ENCODE results near the gene CRYGB. TPM values are rescaled to one million over a fixed set of nuclear protein-coding genes. Genes with fewer than 3 reads are reported as not detected.

The CRYGB gene
- total and polyA plus RNA-seq, 2 of the 4 experiments (the other 2 are of a cell fraction) = not detected

GRCh38 chr2:208175069-208175839 is 29.3 kb upstream of the CRYGB start:
- peak; percentile 100 for ATAC-seq (ENCODE audit: low read depth)
- no peaks in the 10 kb centered on the region for H3K36me3 ChIP-seq (ENCODE audit: control insufficient read depth, insufficient read depth, low read length)
- 74% methylated on average over 6 of the region's 21 CpGs; no CpG with 5 or more reads in 1 of the 2 experiments for WGBS, 2 experiments (ENCODE audit: extremely low coverage in 2 of 2, insufficient read length in 1 of 2)
- H3K4me1 ChIP-seq (ENCODE audit: control insufficient read depth, insufficient read depth, low read length) = no peaks in the 10 kb centered on the region
- H3K9ac ChIP-seq (ENCODE audit: low read depth, low read length) = no peak overlapping the region
- ChIA-PET POLR2A (ENCODE audit: unreplicated experiment) (no interaction called here), CTCF (interaction anchor here (0.6 to 1.6 kb wide), 15 partner anchors 10 to 258 kb away, joined by 3 to 11 read pairs (median 3); partner anchors contain the start of gene IDH1)
- peak overlapping the region; percentile 56 for H2AFZ ChIP-seq (replicated peaks; ENCODE audit: low read length, poor library complexity)
- no peak overlapping the region for H2BK20ac ChIP-seq (ENCODE audit: low read depth, low read length)
- no peak overlapping the region for H4K8ac ChIP-seq (ENCODE audit: low read depth in 2 of 2, low read length in 2 of 2)
- no peak overlapping the region for H3K14ac ChIP-seq (replicated peaks; ENCODE audit: low read depth, low read length)
- no peaks in the 10 kb centered on the region; the same call in 1 of the 2 replicates for H3K27me3 ChIP-seq (ENCODE audit: control insufficient read depth, insufficient read depth, low read length)
- no peak overlapping the region for H3K23ac ChIP-seq (ENCODE audit: low read depth, low read length)
- TF ChIP-seq, protein P1, sequence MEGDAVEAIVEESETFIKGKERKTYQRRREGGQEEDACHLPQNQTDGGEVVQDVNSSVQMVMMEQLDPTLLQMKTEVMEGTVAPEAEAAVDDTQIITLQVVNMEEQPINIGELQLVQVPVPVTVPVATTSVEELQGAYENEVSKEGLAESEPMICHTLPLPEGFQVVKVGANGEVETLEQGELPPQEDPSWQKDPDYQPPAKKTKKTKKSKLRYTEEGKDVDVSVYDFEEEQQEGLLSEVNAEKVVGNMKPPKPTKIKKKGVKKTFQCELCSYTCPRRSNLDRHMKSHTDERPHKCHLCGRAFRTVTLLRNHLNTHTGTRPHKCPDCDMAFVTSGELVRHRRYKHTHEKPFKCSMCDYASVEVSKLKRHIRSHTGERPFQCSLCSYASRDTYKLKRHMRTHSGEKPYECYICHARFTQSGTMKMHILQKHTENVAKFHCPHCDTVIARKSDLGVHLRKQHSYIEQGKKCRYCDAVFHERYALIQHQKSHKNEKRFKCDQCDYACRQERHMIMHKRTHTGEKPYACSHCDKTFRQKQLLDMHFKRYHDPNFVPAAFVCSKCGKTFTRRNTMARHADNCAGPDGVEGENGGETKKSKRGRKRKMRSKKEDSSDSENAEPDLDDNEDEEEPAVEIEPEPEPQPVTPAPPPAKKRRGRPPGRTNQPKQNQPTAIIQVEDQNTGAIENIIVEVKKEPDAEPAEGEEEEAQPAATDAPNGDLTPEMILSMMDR (conservative IDR thresholded peaks at IDR 0.05; ENCODE audit: low read depth, low read length) = peak; percentile 81
- no peak for TF ChIP-seq RCOR1 (IDR thresholded peaks at IDR 0.05; ENCODE audit: insufficient replicate concordance, low read length)
- no peak for TF ChIP-seq BHLHE40 (IDR thresholded peaks at IDR 0.05; ENCODE audit: low read depth, low read length)
- no peak for TF ChIP-seq MAZ (IDR thresholded peaks at IDR 0.05; ENCODE audit: borderline replicate concordance, low read depth, low read length)
- peak; percentile 71 for TF ChIP-seq RAD21 (IDR thresholded peaks at IDR 0.05; ENCODE audit: low read length)
- TF ChIP-seq CEBPB (IDR thresholded peaks at IDR 0.05; ENCODE audit: low read depth, low read length) = peak; percentile 56; the same call in 1 of the 2 replicates
- TF ChIP-seq MAFK (IDR thresholded peaks at IDR 0.05; ENCODE audit: low read depth, low read length) = peak; percentile 64
- no peak for TF ChIP-seq FOS (IDR thresholded peaks at IDR 0.05; ENCODE audit: low read depth, low read length)
- peak; percentile 51 for TF ChIP-seq SMC3 (IDR thresholded peaks at IDR 0.05; ENCODE audit: low read depth, low read length)
- TF ChIP-seq NFE2L2 (IDR thresholded peaks at IDR 0.05; ENCODE audit: low read depth, low read length) = no peak
- no peak for TF ChIP-seq POLR2A (IDR thresholded peaks at IDR 0.05; ENCODE audit: low read depth, low read length)
- no peak for TF ChIP-seq MXI1 (IDR thresholded peaks at IDR 0.05; ENCODE audit: borderline replicate concordance, low read depth, low read length)
- intact Hi-C loops (cut with micrococcal nuclease) = loop anchor here (1.0 to 10.0 kb wide), 2 partner anchors 80 to 180 kb away; partner anchors contain the start of gene IDH1
- in situ Hi-C loops (cut with MboI; ENCODE audit: low sequenced_read_pairs) = no loop called here
- no peak overlapping the region for H4K91ac ChIP-seq (ENCODE audit: insufficient read depth, low read depth, low read length)
- no peak overlapping the region for H2BK5ac ChIP-seq (ENCODE audit: low read depth, low read length, poor library complexity, severe bottlenecking)
- H3K4me3 ChIP-seq (ENCODE audit: insufficient read depth, low read depth, low read length) = no peak overlapping the region
- no peak overlapping the region for H2BK120ac ChIP-seq (ENCODE audit: low read depth, low read length)
- no peak overlapping the region for H2BK15ac ChIP-seq (ENCODE audit: low read depth, low read length)
- H3K18ac ChIP-seq (ENCODE audit: low read depth, low read length) = no peak overlapping the region
- no TSS peak for BruUV-seq (replicated peaks)
- no peak overlapping the region for H2AK5ac ChIP-seq (ENCODE audit: low read depth, low read length)
- no peak overlapping the region for H3K4me2 ChIP-seq (ENCODE audit: low read depth, low read length)
- no peak overlapping the region for H2AK9ac ChIP-seq (replicated peaks; ENCODE audit: low read depth, low read length, poor library complexity)
- no peaks in the 10 kb centered on the region for H3K9me3 ChIP-seq (ENCODE audit: control insufficient read depth, insufficient read depth, low read length)
- no peaks in the 10 kb centered on the region for H3K79me1 ChIP-seq (ENCODE audit: low read depth in 1 of 2, low read length in 2 of 2)
- H3K9me1 ChIP-seq (ENCODE audit: insufficient read depth, low read length) = no peaks in the 10 kb centered on the region
- H4K20me1 ChIP-seq (ENCODE audit: insufficient read depth, low read length) = no peaks in the 10 kb centered on the region
- dilution Hi-C loops (cut with HindIII; ENCODE audit: low sequenced_read_pairs, unreplicated experiment) = no loop called here
- H3K4ac ChIP-seq (ENCODE audit: low read depth, low read length) = no peak overlapping the region
- no peak overlapping the region for H4K5ac ChIP-seq (ENCODE audit: low read depth, low read length)
- no peak overlapping the region for H3K27ac ChIP-seq (ENCODE audit: insufficient read depth, low read length)
- DNase-seq = peak; percentile 71
- no peak overlapping the region for H3K56ac ChIP-seq (ENCODE audit: extremely low read depth, insufficient read depth, low read length)

All from IMR-90 (cell line).